OCI-LY3 (cell line): ENCODE data around the gene HP.

Source experiments
- EZH2phosphoT487 ChIP-seq: fragments of 200-600 bp; shearing (Covaris generic); IDR thresholded peaks from 2 replicates; pipeline ENCODE4 v1.6.1; 2018; ENCODE audit warnings: antibody characterized with exemption, mixed run types, low read depth
- TF ChIP-seq, protein P1 (sequence below): fragments of 200-600, 300-600 bp; sonication (generic); IDR thresholded peaks from 2 replicates; pipeline ENCODE4 v1.5.1; 2014; ENCODE audit warnings: antibody characterized with exemption, low read length, low read depth

GRCh38 chr16:72060405-72060804, 6.1 kb downstream of the HP start:
- TF ChIP-seq, protein P1, sequence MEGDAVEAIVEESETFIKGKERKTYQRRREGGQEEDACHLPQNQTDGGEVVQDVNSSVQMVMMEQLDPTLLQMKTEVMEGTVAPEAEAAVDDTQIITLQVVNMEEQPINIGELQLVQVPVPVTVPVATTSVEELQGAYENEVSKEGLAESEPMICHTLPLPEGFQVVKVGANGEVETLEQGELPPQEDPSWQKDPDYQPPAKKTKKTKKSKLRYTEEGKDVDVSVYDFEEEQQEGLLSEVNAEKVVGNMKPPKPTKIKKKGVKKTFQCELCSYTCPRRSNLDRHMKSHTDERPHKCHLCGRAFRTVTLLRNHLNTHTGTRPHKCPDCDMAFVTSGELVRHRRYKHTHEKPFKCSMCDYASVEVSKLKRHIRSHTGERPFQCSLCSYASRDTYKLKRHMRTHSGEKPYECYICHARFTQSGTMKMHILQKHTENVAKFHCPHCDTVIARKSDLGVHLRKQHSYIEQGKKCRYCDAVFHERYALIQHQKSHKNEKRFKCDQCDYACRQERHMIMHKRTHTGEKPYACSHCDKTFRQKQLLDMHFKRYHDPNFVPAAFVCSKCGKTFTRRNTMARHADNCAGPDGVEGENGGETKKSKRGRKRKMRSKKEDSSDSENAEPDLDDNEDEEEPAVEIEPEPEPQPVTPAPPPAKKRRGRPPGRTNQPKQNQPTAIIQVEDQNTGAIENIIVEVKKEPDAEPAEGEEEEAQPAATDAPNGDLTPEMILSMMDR, result no peak
- TF ChIP-seq EZH2phosphoT487, result no peak
